ENCODE measurements around the gene AVPI1. TPM values are rescaled to one million over a fixed set of nuclear protein-coding genes. Genes with fewer than 3 reads are reported as not detected.

AVPI1 gene
- total and polyA plus RNA-seq, 2 donors (not counting 3 experiments of a cell fraction or from before 2014, with no cell fraction given): 2.4 to 3.7 TPM

DNA sequence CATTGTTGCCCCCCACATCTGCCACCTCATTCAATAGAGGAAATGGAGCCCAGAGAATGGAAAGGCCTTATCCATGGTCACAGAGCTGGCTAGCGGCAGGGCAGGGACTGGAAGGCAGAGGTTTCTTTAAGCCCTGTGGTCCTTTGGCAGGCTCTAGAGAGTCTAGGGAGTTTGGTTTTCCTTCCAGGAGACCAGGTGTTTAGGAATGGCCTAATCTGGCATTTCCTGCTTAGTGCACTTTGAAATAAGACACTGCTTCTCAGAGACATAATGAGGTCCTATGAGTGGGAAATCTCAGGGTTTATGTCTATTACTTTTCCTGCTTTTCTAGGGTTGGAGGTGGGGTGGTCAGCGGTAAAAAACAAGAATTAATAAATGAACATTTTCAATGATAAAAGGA lies 32.6 kb upstream of the AVPI1 start:
- no peaks in the 10 kb centered on the region for H3K9me3 ChIP-seq (replicated peaks; ENCODE audit: control insufficient read depth, insufficient read depth, low read length)
- peaks cover 0 to 16% of the 10 kb centered on the region in 2 experiments for H3K36me3 ChIP-seq (ENCODE audit: control insufficient read depth in 2 of 2, extremely low read depth in 1 of 2, insufficient read depth in 2 of 2, low read length in 2 of 2)
- BruUV-seq (replicated peaks): no TSS peak
- DNase-seq (ENCODE audit: low read depth, low spot score): no peak
- H2AFZ ChIP-seq (ENCODE audit: low read depth, low read length): no peak overlapping the region
- no peak overlapping the region for H3K4me3 ChIP-seq (replicated peaks in 1 of 3; ENCODE audit: insufficient read depth in 1 of 3, low read depth in 1 of 3, low read length in 3 of 3)
- H3K9me1 ChIP-seq (replicated peaks; ENCODE audit: control insufficient read depth, extremely low read depth, insufficient read depth, low read length): no peaks in the 10 kb centered on the region
- no peak for FAIRE-seq
- CTCF ChIA-PET: interaction anchor here (21.8 kb wide), 1 partner anchor 10 kb away, joined by 863 read pairs; the partner anchor contains the start of gene MARVELD1
- dilution Hi-C loops (cut with MboI; ENCODE audit: extremely low pct_ligation_motif_present, low sequenced_read_pairs): no loop called here
- no peaks in the 10 kb centered on the region for H3K27me3 ChIP-seq (ENCODE audit: control insufficient read depth in 2 of 2, insufficient read depth in 2 of 2, low read length in 2 of 2)
- no peaks in the 10 kb centered on the region for H4K20me1 ChIP-seq (replicated peaks; ENCODE audit: control insufficient read depth, extremely low read depth, insufficient read depth, low read length)
- peaks cover 18% of the 10 kb centered on the region for H3K4me1 ChIP-seq (ENCODE audit: control insufficient read depth, extremely low read depth, insufficient read depth, low read length)
- POLR2A ChIA-PET: no interaction called here
- no peak overlapping the region for H3K4me2 ChIP-seq (ENCODE audit: insufficient read depth, low read length)
- H3K27ac ChIP-seq (ENCODE audit: insufficient read depth, low read depth, low read length): no peak overlapping the region
- intact Hi-C loops (cut with micrococcal nuclease): no loop called here
- H3K9ac ChIP-seq (replicated peaks; ENCODE audit: extremely low read depth, insufficient read depth, low read length): no peak overlapping the region
- H3K79me2 ChIP-seq (ENCODE audit: control insufficient read depth, insufficient read depth, low read length): peaks cover 26% of the 10 kb centered on the region
- no peak for TF ChIP-seq EZH2 (IDR thresholded peaks at IDR 0.05; ENCODE audit: borderline replicate concordance, low read depth, low read length, severe bottlenecking)
- TF ChIP-seq FOS (IDR thresholded peaks at IDR 0.05; ENCODE audit: borderline replicate concordance, insufficient read depth, low read length): no peak
- TF ChIP-seq, protein P1, sequence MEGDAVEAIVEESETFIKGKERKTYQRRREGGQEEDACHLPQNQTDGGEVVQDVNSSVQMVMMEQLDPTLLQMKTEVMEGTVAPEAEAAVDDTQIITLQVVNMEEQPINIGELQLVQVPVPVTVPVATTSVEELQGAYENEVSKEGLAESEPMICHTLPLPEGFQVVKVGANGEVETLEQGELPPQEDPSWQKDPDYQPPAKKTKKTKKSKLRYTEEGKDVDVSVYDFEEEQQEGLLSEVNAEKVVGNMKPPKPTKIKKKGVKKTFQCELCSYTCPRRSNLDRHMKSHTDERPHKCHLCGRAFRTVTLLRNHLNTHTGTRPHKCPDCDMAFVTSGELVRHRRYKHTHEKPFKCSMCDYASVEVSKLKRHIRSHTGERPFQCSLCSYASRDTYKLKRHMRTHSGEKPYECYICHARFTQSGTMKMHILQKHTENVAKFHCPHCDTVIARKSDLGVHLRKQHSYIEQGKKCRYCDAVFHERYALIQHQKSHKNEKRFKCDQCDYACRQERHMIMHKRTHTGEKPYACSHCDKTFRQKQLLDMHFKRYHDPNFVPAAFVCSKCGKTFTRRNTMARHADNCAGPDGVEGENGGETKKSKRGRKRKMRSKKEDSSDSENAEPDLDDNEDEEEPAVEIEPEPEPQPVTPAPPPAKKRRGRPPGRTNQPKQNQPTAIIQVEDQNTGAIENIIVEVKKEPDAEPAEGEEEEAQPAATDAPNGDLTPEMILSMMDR (IDR thresholded peaks at IDR 0.05; ENCODE audit: extremely low read depth in 1 of 2, insufficient read depth in 1 of 2, low read depth in 1 of 2, low read length in 2 of 2): no peak
- TF ChIP-seq JUN (IDR thresholded peaks at IDR 0.05; ENCODE audit: borderline replicate concordance, insufficient read depth, insufficient read length, low read depth): no peak
- TF ChIP-seq POLR2AphosphoS5 (IDR thresholded peaks at IDR 0.05; ENCODE audit: insufficient read depth, low read depth, low read length): no peak
- TF ChIP-seq GATA2 (IDR thresholded peaks at IDR 0.05; ENCODE audit: insufficient read depth, insufficient read length, low read depth, low read length): no peak
- no peak for TF ChIP-seq POLR2A (IDR thresholded peaks at IDR 0.05; ENCODE audit: low read depth, low read length)
- no peak for TF ChIP-seq MYC (IDR thresholded peaks at IDR 0.05; ENCODE audit: low read depth, low read length)
- TF ChIP-seq, protein P2, sequence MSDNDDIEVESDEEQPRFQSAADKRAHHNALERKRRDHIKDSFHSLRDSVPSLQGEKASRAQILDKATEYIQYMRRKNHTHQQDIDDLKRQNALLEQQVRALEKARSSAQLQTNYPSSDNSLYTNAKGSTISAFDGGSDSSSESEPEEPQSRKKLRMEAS (IDR thresholded peaks at IDR 0.05; ENCODE audit: insufficient read depth, insufficient read length): no peak

Data from endothelial cell of umbilical vein (primary cell).